Measurements from ENCODE around the gene KDM4B. TPM values are rescaled to one million over a fixed set of nuclear protein-coding genes. Genes with fewer than 3 reads are reported as not detected.

Gene KDM4B
- total RNA-seq, 2 donors from 2014 or later: 27.8 to 38.5 TPM

- no peak overlapping the region for H3K27ac Mint-ChIP-seq
- TF ChIP-seq, protein P1, sequence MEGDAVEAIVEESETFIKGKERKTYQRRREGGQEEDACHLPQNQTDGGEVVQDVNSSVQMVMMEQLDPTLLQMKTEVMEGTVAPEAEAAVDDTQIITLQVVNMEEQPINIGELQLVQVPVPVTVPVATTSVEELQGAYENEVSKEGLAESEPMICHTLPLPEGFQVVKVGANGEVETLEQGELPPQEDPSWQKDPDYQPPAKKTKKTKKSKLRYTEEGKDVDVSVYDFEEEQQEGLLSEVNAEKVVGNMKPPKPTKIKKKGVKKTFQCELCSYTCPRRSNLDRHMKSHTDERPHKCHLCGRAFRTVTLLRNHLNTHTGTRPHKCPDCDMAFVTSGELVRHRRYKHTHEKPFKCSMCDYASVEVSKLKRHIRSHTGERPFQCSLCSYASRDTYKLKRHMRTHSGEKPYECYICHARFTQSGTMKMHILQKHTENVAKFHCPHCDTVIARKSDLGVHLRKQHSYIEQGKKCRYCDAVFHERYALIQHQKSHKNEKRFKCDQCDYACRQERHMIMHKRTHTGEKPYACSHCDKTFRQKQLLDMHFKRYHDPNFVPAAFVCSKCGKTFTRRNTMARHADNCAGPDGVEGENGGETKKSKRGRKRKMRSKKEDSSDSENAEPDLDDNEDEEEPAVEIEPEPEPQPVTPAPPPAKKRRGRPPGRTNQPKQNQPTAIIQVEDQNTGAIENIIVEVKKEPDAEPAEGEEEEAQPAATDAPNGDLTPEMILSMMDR (conservative IDR thresholded peaks at IDR 0.05): no peak
- WGBS, 2 experiments (ENCODE audit: insufficient coverage in 1 of 2, insufficient read length in 1 of 2): 91 to 94% methylated on average over 17 to 40 of the region's 40 CpGs
- H3K4me3 ChIP-seq (ENCODE audit: low read length): no peak overlapping the region
- H3K4me3 Mint-ChIP-seq: no peak overlapping the region
- peaks cover 34% of the 10 kb centered on the region for H3K36me3 Mint-ChIP-seq (ENCODE audit: low read depth)
- peaks cover 18% of the 10 kb centered on the region for H3K4me1 Mint-ChIP-seq
- H3K36me3 ChIP-seq (ENCODE audit: control insufficient read depth, insufficient read depth, low read length): peaks cover 15% of the 10 kb centered on the region
- no peak overlapping the region for H3K9ac ChIP-seq (ENCODE audit: extremely low read depth, low read length, poor library complexity, severe bottlenecking)
- no peaks in the 10 kb centered on the region for H3K9me3 ChIP-seq (ENCODE audit: control insufficient read depth, low read length)
- no peaks in the 10 kb centered on the region for H3K4me1 ChIP-seq (ENCODE audit: control insufficient read depth, insufficient read depth, low read length)
- no peak overlapping the region for H3K27ac ChIP-seq (ENCODE audit: low read depth, low read length)
- DNase-seq: no peak
- H3K27me3 Mint-ChIP-seq (ENCODE audit: insufficient read depth): no peaks in the 10 kb centered on the region
- H3K27me3 ChIP-seq (ENCODE audit: control insufficient read depth, insufficient read depth, low read length, poor library complexity, severe bottlenecking): no peaks in the 10 kb centered on the region
- no peaks in the 10 kb centered on the region for H3K9me3 Mint-ChIP-seq
Observed at GRCh38 chr19:5119297-5119998, 150.5 kb downstream of the KDM4B start.

GRCh38 chr19:5120321-5120720 is 151.4 kb downstream of the KDM4B start:
- Mint-ChIP-seq H3K36me3 (ENCODE audit: low read depth) (peaks cover 34% of the 10 kb centered on the region), H3K27ac (no peak overlapping the region), H3K27me3 (ENCODE audit: insufficient read depth) (no peaks in the 10 kb centered on the region), H3K4me3 (no peak overlapping the region), H3K4me1 (peaks cover 21% of the 10 kb centered on the region), H3K9me3 (no peaks in the 10 kb centered on the region)
- TF ChIP-seq, protein P1 (conservative IDR thresholded peaks at IDR 0.05): no peak
- WGBS, 2 experiments (ENCODE audit: insufficient coverage in 1 of 2, insufficient read length in 1 of 2): 94 to 100% methylated on average over 1 to 8 of the region's 8 CpGs
- no peaks in the 10 kb centered on the region for H3K27me3 ChIP-seq (ENCODE audit: control insufficient read depth, insufficient read depth, low read length, poor library complexity, severe bottlenecking)
- H3K4me3 ChIP-seq (ENCODE audit: low read length): no peak overlapping the region
- H3K27ac ChIP-seq (ENCODE audit: low read depth, low read length): no peak overlapping the region
- no peak overlapping the region for H3K9ac ChIP-seq (ENCODE audit: extremely low read depth, low read length, poor library complexity, severe bottlenecking)
- DNase-seq: no peak
- H3K9me3 ChIP-seq (ENCODE audit: control insufficient read depth, low read length): no peaks in the 10 kb centered on the region
- H3K36me3 ChIP-seq (ENCODE audit: control insufficient read depth, insufficient read depth, low read length): peaks cover 15% of the 10 kb centered on the region
- no peaks in the 10 kb centered on the region for H3K4me1 ChIP-seq (ENCODE audit: control insufficient read depth, insufficient read depth, low read length)

DNA sequence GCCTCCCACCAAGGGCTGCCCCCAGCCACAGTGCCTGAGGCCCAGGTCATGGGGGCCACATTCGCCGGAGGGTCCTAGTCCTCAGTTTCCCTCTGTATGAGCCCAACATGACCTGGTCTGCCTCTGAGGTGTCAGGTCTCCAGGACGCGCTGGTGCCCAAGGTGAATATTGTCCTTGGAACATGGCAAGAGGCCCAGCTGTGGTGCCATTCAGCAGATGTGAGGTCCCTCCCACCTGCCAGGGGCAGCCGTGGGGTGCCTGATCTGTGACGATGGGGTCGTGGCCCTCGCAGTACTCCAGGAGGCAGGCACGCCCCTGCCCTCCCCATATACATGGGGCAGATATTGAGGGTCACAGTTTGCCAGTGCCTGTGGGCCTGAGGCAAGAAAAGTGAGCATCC is 151.9 kb downstream of the KDM4B start:
- H3K27me3 ChIP-seq (ENCODE audit: control insufficient read depth, insufficient read depth, low read length, poor library complexity, severe bottlenecking): no peaks in the 10 kb centered on the region
- 93 to 95% methylated on average over 9 of the region's 9 CpGs for WGBS, 2 experiments (ENCODE audit: insufficient coverage in 1 of 2, insufficient read length in 1 of 2)
- no peak overlapping the region for H3K4me3 ChIP-seq (ENCODE audit: low read length)
- peak overlapping the region; percentile 53 for H3K27ac ChIP-seq (ENCODE audit: low read depth, low read length)
- H3K9me3 ChIP-seq (ENCODE audit: control insufficient read depth, low read length): no peaks in the 10 kb centered on the region
- peaks cover 15% of the 10 kb centered on the region for H3K36me3 ChIP-seq (ENCODE audit: control insufficient read depth, insufficient read depth, low read length)
- H3K27ac Mint-ChIP-seq: peak overlapping the region; percentile 16
- H3K9me3 Mint-ChIP-seq: no peaks in the 10 kb centered on the region
- no peaks in the 10 kb centered on the region for H3K27me3 Mint-ChIP-seq (ENCODE audit: insufficient read depth)
- H3K36me3 Mint-ChIP-seq (ENCODE audit: low read depth): peaks cover 29% of the 10 kb centered on the region
- TF ChIP-seq, protein P1 (conservative IDR thresholded peaks at IDR 0.05): no peak
- no peak overlapping the region for H3K9ac ChIP-seq (ENCODE audit: extremely low read depth, low read length, poor library complexity, severe bottlenecking)
- no peaks in the 10 kb centered on the region for H3K4me1 ChIP-seq (ENCODE audit: control insufficient read depth, insufficient read depth, low read length)
- no peak overlapping the region for H3K4me3 Mint-ChIP-seq
- H3K4me1 Mint-ChIP-seq: peaks cover 22% of the 10 kb centered on the region
- no peak for DNase-seq
